Suprapubic skin (tissue), 4 donors: ENCODE data around the gene DCAF8L1. TPM values are rescaled to one million over a fixed set of nuclear protein-coding genes. Genes with fewer than 3 reads are reported as not detected.
"Not testable (repeated sequence)": the region's sequence is repeated elsewhere in the genome, so short reads cannot be mapped to it uniquely, and the experiment has no call there.

ENCODE experiments used
- DNase-seq, 2 donors: peaks; one replicate each; pipeline ENCODE4 v3.0.0-alpha.2; 2019; ENCODE audit warnings: low spot score in 2 of 2
- H3K27ac ChIP-seq: fragments of 200-600 bp; sonication (generic); one replicate; pipeline ENCODE4 v1.5.1; 2019
- H3K27me3 ChIP-seq: fragments of 200-600 bp; sonication (generic); one replicate; pipeline ENCODE4 v1.5.1; 2019
- H3K36me3 ChIP-seq: fragments of 200-600 bp; sonication (generic); one replicate; pipeline ENCODE4 v1.5.1; 2019
- H3K4me1 ChIP-seq: fragments of 200-600 bp; sonication (generic); one replicate; pipeline ENCODE4 v1.5.1; 2019
- H3K4me3 ChIP-seq: fragments of 200-600 bp; sonication (generic); one replicate; pipeline ENCODE4 v1.5.1; 2019; ENCODE audit warnings: mild to moderate bottlenecking
- H3K9me3 ChIP-seq: fragments of 200-600 bp; sonication (generic); one replicate; pipeline ENCODE4 v1.5.1; 2019
- CTCF ChIP-seq, 2 donors: fragments of 200-600 bp in 1 of 2; fragments of 450-650 bp in 1 of 2; sonication (generic) in 1 of 2; IDR thresholded peaks; one replicate each; pipeline ENCODE4 v1.5.1; 2016 to 2019; ENCODE audit warnings: antibody characterized with exemption in 2 of 2, mild to moderate bottlenecking in 1 of 2, moderate library complexity in 1 of 2
- EP300 ChIP-seq: sonication (generic); formaldehyde crosslinking; IDR thresholded peaks from one replicate; pipeline ENCODE4 v1.6.1; 2017; ENCODE audit warnings: antibody characterized with exemption
- POLR2A ChIP-seq, 2 donors: fragments of 450-650 bp; IDR thresholded peaks; one replicate each; pipeline ENCODE4 v1.6.1; 2017; ENCODE audit warnings: antibody characterized with exemption in 2 of 2, mild to moderate bottlenecking in 2 of 2, moderate library complexity in 2 of 2
- POLR2AphosphoS5 ChIP-seq, 3 donors: sonication (generic); formaldehyde crosslinking; IDR thresholded peaks; one replicate each; pipeline ENCODE4 v1.6.1; 2017; ENCODE audit warnings: antibody characterized with exemption in 3 of 3
- WGBS: methylation state at CpG from one replicate; pipeline ENCODE4 v1.1.5; 2018; 5-methylcytosine and 5-hydroxymethylcytosine counted together
- total RNA-seq, 4 donors: library from RNA; depleted of rRNA; stranded (reverse); fragments of >200 nt; gene quantifications; one replicate each; pipeline ENCODE4 v1.1.0, GENCODE V29; 2016

DCAF8L1 gene
- total RNA-seq, 4 donors from 2014 or later: not detected

GRCh38 chrX:27964432-27964831 lies 16.8 kb downstream of the DCAF8L1 start:
- TF ChIP-seq POLR2A (IDR thresholded peaks at IDR 0.05): no peak
- TF ChIP-seq CTCF (IDR thresholded peaks at IDR 0.05): no peak
- no peak for TF ChIP-seq EP300
- TF ChIP-seq POLR2AphosphoS5 (IDR thresholded peaks at IDR 0.05): no peak
- H3K36me3 ChIP-seq: no peaks in the 10 kb centered on the region
- no peak overlapping the region for H3K27ac ChIP-seq
- DNase-seq: no peak
- H3K4me3 ChIP-seq: no peak overlapping the region
- H3K27me3 ChIP-seq: no peaks in the 10 kb centered on the region
- WGBS: 62% methylated on average over 1 of the region's 1 CpG
- no peaks in the 10 kb centered on the region for H3K4me1 ChIP-seq
- H3K9me3 ChIP-seq: no peaks in the 10 kb centered on the region

GRCh38 chrX:27960410-27960809 lies 20.8 kb downstream of the DCAF8L1 start:
- WGBS: 92% methylated on average over 5 of the region's 5 CpGs
- H3K9me3 ChIP-seq, H3K27me3 ChIP-seq, H3K4me1 ChIP-seq, DNase-seq, H3K36me3 ChIP-seq, H3K27ac ChIP-seq, H3K4me3 ChIP-seq: not testable (repeated sequence)

- Histone ChIP-seq H3K27me3 (no peaks in the 10 kb centered on the region), H3K9me3 (no peaks in the 10 kb centered on the region), H3K4me1 (no peaks in the 10 kb centered on the region), H3K27ac (no peak overlapping the region), H3K36me3 (no peaks in the 10 kb centered on the region), H3K4me3 (no peak overlapping the region)
- no peak for DNase-seq
- WGBS: 44% methylated on average over 1 of the region's 1 CpG
- no peak for TF ChIP-seq POLR2A (IDR thresholded peaks at IDR 0.05)
- no peak for TF ChIP-seq POLR2AphosphoS5 (IDR thresholded peaks at IDR 0.05)
- no peak for TF ChIP-seq CTCF (IDR thresholded peaks at IDR 0.05)
These were observed 28.1 kb downstream of the DCAF8L1 start for GRCh38 chrX:27953171-27953570.

DNA sequence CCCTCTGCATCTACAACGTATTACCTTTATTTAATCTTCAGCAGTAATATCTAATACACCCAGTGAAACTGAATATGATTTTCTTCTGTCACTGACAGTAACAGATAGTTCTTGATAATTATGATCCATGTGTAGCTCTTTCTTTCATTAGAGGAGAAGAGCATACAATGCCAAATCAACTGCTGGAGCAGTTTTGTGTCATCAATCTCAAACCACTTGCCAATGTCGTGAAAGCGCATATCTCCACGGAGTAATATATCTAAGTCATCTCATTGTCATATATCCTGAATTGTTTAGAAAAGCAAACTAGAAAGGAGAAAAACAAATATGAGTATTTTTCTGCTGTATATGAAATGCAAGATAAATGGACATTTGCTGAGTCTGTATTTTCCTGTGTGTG lies 47.9 kb downstream of the DCAF8L1 start:
- Histone ChIP-seq H3K27me3 (no peaks in the 10 kb centered on the region), H3K4me1 (no peaks in the 10 kb centered on the region), H3K36me3 (no peaks in the 10 kb centered on the region), H3K4me3 (no peak overlapping the region), H3K27ac (no peak overlapping the region), H3K9me3 (no peaks in the 10 kb centered on the region)
- TF ChIP-seq EP300: no peak
- TF ChIP-seq POLR2AphosphoS5 (IDR thresholded peaks at IDR 0.05): no peak
- no peak for TF ChIP-seq POLR2A (IDR thresholded peaks at IDR 0.05)
- 67% methylated on average over 4 of the region's 4 CpGs for WGBS
- no peak for DNase-seq

Other genes with a start within 250 kb of the DCAF8L1 start
- not detected for gene MAGEB10, start 173.5 kb downstream of the DCAF8L1 start, total RNA-seq